ENCODE measurements around the gene CSF2.

The CSF2 gene

DNA sequence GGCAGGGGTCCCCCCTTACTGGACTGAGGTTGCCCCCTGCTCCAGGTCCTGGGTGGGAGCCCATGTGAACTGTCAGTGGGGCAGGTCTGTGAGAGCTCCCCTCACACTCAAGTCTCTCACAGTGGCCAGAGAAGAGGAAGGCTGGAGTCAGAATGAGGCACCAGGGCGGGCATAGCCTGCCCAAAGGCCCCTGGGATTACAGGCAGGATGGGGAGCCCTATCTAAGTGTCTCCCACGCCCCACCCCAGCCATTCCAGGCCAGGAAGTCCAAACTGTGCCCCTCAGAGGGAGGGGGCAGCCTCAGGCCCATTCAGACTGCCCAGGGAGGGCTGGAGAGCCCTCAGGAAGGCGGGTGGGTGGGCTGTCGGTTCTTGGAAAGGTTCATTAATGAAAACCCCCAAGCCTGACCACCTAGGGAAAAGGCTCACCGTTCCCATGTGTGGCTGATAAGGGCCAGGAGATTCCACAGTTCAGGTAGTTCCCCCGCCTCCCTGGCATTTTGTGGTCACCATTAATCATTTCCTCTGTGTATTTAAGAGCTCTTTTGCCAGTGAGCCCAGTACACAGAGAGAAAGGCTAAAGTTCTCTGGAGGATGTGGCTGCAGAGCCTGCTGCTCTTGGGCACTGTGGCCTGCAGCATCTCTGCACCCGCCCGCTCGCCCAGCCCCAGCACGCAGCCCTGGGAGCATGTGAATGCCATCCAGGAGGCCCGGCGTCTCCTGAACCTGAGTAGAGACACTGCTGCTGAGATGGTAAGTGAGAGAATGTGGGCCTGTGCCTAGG lies at the start of gene CSF2:
Gene CSF2 (plus strand): TSS at position 559 of the 783 bp plus-strand sequence. CDS start 35 bp downstream, at position 594.
- DNase-seq, result peak in 1 of 2 donors; percentile 17

- no peak for DNase-seq
Observed at GRCh38 chr5:132024117-132024435, 49.5 kb upstream of the CSF2 start.

DNA sequence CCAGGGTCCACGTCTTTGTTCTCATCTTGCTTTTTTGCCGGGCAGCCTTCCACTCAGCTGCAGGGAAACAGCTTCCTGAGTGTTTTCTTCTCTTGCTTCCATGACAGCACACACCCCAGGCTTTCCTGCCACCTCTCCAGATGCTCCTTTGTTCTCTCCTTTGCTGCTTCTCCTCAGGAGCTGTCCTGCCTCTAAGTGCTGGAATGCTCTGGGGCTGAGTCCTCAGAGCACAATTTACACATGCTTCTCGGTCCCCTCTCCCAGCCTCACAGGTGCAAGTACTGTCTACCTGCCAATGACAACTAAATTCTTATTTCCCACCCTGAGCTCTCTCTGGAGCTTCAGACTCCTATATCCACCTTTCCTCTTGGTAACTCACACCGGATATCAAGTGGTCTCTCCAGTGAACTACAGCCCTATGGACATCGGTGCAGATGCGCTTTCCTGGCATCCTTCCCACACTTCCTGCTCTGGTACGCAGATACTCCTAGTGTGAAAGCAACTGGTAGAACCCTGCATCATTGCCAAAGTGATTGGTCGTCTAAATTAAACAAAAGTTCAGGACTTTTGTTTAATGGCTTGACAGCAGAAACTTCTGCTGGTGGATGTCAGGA lies 48.7 kb upstream of the CSF2 start:
- DNase-seq, result no peak

GRCh38 chr5:132025403-132025971 lies 48.1 kb upstream of the CSF2 start:
- no peak for DNase-seq

DNA sequence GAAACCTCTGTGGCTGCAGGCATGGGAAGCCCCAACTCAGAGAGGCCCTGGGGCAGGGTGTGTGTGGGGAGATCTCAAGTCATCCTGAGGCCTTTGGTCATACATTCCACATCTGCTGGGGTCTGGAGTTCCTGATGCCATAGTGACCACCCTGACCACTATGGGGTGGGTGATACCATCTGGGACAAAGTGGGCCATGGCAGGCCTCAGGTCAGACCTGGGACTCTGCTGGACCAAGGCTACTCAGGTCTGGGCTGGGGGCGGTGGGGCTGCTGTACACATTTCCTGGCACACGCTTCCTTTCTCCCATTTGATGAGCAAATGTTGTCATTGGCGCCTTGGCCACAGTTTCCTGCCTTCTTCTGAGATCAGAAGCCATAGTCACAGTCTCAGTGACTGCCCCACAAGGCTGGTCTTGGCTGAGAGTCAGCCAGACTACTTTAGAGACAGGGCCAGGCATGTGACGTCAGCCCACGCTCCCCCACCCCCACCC lies 47.0 kb upstream of the CSF2 start:
- peak; percentile 59 to 76 for DNase-seq

GRCh38 chr5:132027027-132027426 lies 46.6 kb upstream of the CSF2 start:
- peak in 1 of 2 donors; percentile 13 for DNase-seq

GRCh38 chr5:132029609-132030330 lies 43.8 kb upstream of the CSF2 start:
- no peak for DNase-seq

- no peak for DNase-seq
Observed at GRCh38 chr5:132030610-132031009, 43.0 kb upstream of the CSF2 start.

- DNase-seq, result no peak
Observed at GRCh38 chr5:132032196-132032595, 41.4 kb upstream of the CSF2 start.

DNA sequence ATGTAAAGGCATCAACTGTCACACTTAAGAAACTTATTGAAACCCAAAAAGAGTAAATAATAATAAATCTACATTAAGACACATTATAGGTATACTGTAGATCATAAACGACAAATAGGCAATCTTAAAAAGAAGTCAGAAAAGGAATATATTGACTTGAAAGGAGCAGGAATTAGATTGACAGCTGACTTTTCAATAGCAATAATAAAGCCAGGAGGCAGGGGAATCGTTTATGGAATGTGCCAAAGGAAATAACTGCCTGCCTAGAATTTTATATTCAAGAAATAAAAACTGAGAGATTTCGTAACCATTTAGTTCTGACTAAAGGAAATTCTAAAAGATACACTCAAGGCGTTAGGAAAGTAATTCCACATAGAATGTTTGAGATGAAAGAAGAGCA lies 40.5 kb upstream of the CSF2 start:
- no peak for DNase-seq

DNA sequence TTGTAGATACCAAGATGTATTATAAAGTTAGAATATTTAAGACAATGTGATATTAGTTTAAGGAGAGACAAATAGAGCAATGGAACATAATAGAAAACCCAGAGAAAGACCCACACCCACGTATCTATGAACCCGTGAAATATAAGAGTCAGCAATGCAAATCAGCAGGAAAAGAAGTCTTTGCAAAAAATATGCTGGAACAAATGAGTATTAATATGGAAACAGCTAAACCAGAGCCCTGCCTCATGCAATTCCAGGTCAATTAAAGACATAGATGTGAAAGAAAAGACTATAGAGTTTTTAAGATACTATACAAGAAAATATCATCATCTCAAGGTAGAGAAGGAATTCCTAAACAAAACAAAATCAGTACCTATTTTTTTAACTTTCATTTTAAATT lies 36.2 kb upstream of the CSF2 start:
- DNase-seq, result no peak

DNA sequence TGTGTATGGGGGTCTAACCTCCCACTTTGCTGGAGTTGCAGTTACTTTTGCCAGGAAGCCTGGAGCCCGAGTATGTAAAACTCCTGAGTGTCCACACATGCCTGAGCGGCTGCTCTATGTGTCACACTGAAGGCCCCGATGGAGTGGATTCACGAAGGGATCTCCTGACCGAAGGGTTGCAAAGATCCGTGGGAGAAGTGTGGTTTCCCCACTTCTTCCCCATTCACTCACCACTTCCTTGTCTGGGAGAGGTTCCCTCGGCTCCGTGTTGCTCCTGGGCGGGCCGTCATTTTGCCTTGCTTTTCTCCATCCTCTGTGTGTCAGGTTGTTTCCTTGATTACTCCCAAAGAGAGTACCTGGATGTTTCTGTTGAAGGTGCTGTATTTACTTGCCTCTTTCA lies 29.4 kb upstream of the CSF2 start:
- DNase-seq, result no peak

GRCh38 chr5:132046880-132047299 lies 26.7 kb upstream of the CSF2 start:
- no peak for DNase-seq

DNA sequence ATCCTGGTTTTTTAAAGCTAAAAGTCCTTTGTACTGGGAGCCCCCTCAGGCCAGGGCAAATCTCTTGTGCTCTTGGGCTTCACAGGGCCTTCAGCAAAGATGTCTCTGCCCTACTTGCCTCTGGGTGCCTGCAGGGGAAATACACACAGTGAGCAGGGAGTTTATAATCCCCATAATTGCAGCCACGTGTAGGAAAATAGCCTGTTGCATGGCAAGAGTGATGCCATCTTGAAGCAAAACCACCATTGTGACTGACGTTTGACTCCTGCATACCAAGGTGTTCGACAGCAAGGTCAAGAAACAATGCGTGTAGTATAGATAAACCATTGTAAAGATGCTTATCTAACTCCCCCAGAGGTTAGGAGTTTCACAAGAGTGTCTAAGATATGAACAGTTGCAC lies 24.5 kb upstream of the CSF2 start:
- DNase-seq, result no peak

DNA sequence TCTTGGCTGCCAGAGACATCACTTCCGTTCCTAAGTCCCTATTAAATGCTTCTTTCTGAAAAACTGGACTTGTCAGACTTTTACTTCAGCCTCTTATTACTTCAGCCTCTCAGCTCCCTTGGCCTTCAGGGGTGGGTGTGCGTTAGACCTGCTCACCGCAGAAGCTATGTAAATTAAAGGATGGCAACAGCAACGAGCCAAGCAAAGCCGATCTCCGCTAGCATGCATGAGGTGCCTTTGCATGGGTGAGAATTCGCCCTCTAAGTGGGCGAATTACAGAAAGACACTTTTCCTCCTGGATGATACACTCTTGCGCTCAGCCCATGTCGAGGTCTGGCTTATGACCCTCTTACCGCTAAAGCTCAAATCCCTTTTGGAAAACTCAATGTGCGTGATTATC lies 24.0 kb upstream of the CSF2 start:
- DNase-seq, result no peak

DNA sequence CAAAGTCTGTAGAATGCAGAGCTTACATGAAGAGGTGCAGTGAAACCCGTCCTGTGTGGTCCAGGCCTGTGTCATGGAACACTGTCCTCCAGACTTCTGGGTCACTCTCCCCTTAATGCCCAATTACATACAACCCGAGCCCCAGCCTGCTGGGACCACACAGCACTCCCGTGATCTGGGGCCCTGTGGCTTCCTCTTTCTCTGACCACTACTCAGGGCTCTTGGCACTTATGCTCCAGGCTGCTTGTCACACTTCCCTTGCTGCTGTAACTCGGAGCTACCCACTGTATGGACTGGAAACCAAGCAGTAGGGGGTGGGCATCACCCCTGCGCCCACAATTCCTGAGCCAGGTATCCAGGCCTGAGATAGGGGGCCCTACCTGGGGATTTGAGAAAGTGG lies 23.5 kb upstream of the CSF2 start:
- DNase-seq, result no peak

GRCh38 chr5:132050661-132051552 lies 22.7 kb upstream of the CSF2 start:
- no peak for DNase-seq

GRCh38 chr5:132052520-132052919 lies 21.1 kb upstream of the CSF2 start:
- no peak for DNase-seq

DNA sequence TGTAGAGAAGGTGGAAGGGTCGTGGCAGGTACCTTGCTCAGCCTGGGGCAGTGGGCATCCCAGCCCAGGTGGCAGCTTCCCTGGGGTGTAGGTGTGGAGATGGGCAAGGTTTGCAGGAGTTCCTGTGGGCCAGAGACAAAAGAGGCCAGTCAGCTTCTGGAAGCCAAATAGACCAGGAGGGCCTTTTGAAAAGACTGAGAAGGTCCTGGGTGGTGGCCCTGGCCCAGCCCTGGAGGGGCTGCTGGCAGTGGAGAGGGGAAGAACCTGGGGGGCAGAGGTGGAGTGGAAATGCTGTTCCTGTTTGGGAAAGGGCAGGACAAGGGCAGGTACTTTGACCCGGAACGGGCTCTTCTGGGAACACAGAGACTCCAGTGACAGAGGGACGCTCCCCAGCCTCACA lies 20.1 kb upstream of the CSF2 start:
- no peak for DNase-seq

- DNase-seq, result no peak
Observed at GRCh38 chr5:132054031-132054696, 19.4 kb upstream of the CSF2 start.

- no peak for DNase-seq
Observed at GRCh38 chr5:132054697-132055440, 18.7 kb upstream of the CSF2 start.
